GM12891 (cell line): ENCODE results near the gene CDX2.

ENCODE experiments used
- POLR2A ChIP-seq: IDR thresholded peaks from 2 replicates; pipeline ENCODE4 v1.6.1; 2011; ENCODE audit warnings: low read depth, low read length, control low read depth
- POLR2AphosphoS5 ChIP-seq: IDR thresholded peaks from 2 replicates; pipeline ENCODE4 v1.6.1; 2011; ENCODE audit warnings: low read depth, low read length, control low read depth
- POU2F2 ChIP-seq: IDR thresholded peaks from 2 replicates; pipeline ENCODE4 v1.6.1; 2011; ENCODE audit warnings: low read depth, mild to moderate bottlenecking, control low read depth, low read length, moderate library complexity
- SPI1 ChIP-seq: IDR thresholded peaks from 2 replicates; pipeline ENCODE4 v1.6.1; 2011; ENCODE audit warnings: low read depth, low read length, control low read depth
- TAF1 ChIP-seq: IDR thresholded peaks from 2 replicates; pipeline ENCODE4 v1.6.1; 2011; ENCODE audit warnings: low read depth, low read length, control low read depth

- TF ChIP-seq POLR2A, result no peak
- TF ChIP-seq POLR2AphosphoS5, result no peak
- TF ChIP-seq TAF1, result no peak
- no peak for TF ChIP-seq SPI1
- TF ChIP-seq POU2F2, result no peak
Measured at GRCh38 chr13:28001049-28001448, 31.9 kb upstream of the CDX2 start.
